ENCODE results near the gene PRPSAP1.

PRPSAP1 gene

DNA sequence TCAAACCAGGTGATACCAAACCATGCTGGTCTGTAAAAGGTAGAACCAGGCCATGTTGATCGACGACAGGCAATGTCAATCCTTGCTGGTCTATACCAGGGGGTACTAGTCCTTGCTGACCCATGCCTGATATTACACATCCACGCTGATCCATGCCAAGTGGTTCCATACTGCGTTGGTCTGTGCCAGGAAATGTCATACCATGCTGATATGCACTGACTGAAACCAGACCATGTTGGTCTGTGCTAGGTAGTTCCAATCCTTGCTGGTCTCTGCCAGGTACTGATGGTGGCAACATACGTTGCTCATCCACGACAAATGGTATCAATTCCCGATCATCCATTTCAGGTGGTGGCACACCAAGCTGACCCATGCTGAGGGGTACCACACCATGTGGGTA, 60.6 kb downstream of the PRPSAP1 start:
- Mint-ChIP-seq H3K36me3 (ENCODE audit: low read depth) (no peaks in the 10 kb centered on the region), H3K4me3 (no peak overlapping the region), H3K9me3 (no peaks in the 10 kb centered on the region), H3K27me3 (no peaks in the 10 kb centered on the region), H3K4me1 (ENCODE audit: low read depth) (no peaks in the 10 kb centered on the region), H3K27ac (no peak overlapping the region)

DNA sequence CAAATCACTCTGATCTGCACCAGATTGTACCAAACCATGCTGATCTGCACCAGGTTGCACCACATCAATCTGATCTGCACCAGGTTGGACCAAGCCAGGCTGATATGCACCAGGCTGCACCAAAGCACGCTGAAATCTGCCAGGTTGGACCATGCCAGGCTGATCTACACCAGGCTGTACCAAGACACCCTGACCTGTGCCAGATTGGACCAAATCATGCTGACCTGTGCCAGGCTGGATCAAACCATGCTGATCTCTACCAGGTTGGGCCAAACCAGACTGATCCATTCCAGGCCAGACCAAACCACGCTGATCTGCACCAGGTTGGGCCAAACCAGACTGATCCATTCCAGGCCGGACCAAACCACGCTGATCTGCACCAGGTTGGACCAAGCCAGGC, 61.1 kb downstream of the PRPSAP1 start:
- Mint-ChIP-seq H3K36me3 (ENCODE audit: low read depth) (no peaks in the 10 kb centered on the region), H3K4me1 (ENCODE audit: low read depth) (no peaks in the 10 kb centered on the region), H3K4me3 (no peak overlapping the region), H3K27me3 (no peaks in the 10 kb centered on the region), H3K27ac (no peak overlapping the region), H3K9me3 (no peaks in the 10 kb centered on the region)

DNA sequence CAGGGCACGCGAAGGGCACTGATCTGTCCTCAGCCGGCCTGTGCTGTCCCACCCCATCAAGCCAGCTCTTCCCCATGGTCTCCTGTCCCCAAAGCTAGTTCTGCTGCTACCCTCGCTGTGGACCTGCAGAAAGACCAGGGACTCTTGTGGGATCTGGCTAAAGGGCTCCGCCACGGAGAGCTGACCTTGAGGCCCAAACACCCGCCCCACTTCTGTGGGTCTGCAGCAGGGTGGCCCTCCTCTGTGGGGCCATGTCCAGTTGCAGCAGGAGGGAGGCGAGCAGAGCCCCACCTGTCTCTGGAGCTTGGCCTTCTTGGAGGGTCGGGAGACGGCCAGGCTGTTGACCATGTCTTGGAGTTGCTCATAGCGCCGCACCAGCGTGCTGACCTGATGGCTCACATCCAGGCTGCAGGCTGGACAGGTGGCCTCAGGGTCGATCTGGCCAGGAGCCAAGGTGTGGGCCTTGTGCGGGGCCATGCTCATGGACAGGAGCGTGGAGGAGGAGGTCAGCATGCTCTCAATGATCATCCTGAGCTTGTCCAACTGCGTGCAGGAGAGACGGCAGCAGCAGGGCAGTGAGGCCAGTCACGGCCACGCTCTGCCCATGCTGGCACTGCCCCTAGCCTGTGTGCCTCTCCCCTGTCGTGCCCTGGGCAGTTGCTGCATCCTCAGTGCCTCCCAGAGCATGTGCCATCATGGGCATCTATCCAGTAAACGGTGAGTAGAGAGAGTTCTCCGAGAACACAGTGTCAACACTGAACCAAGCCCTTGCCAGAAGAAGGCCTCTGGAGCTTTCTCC, 71.9 kb downstream of the PRPSAP1 start:
- Mint-ChIP-seq H3K4me1 (ENCODE audit: low read depth) (peaks cover 11% of the 10 kb centered on the region), H3K27me3 (no peaks in the 10 kb centered on the region), H3K9me3 (no peaks in the 10 kb centered on the region), H3K36me3 (ENCODE audit: low read depth) (no peaks in the 10 kb centered on the region), H3K27ac (no peak overlapping the region), H3K4me3 (no peak overlapping the region)

DNA sequence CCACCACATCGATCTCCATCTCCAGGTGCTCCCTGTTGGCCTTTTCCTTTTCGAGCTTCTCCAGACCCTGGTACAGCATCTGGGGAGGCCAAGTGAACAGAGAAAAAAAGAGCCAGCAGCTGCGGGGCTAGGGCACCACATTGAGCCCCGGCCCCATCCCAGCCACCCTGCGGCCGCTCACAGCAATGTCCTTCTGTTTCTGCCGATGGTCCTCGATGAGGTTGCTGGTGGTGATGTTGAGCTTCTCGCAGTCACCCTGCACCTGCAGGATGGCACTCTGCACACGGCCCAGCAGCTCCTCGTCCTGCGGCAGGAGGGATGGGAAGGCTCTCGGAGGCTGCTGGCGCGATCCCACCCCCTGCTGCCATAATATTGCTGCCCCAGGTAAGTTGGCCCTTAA, 73.1 kb downstream of the PRPSAP1 start:
- H3K27ac Mint-ChIP-seq, result no peak overlapping the region

DNA sequence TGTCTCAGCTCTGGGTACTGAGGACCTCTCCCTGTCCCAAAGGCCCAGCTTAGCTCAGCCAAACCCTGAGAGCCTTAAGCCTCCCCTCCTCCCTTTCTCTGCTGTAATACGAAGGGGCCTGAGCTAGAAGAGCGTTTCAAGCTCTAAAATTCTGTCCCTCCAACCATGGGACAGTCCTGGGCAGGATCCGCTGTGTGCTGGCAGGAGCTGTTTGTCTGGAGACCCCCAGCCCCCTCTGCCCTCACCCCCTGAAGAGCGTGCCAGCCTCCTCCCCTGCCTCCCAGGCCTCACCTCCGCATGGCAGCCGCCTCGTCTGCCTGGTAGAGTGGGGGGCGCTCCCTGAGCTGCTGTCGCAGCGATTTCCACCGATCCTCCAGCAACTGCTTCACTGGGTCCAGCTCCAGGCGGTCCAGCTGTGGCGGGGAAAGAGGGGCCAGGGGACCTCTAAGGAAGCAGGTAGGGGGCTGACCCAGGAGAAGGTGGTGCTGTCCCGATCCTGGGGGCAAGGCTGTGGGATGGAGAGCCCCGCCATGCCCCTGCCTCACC, 73.9 kb downstream of the PRPSAP1 start:
- no peak overlapping the region for H3K4me3 Mint-ChIP-seq
- H3K27me3 Mint-ChIP-seq, result no peaks in the 10 kb centered on the region
- H3K27ac Mint-ChIP-seq, result no peak overlapping the region
- peaks cover 29% of the 10 kb centered on the region for H3K4me1 Mint-ChIP-seq (ENCODE audit: low read depth)
- no peaks in the 10 kb centered on the region for H3K36me3 Mint-ChIP-seq (ENCODE audit: low read depth)
- H3K9me3 Mint-ChIP-seq, result no peaks in the 10 kb centered on the region

More for the DNA sequence above, 73.1 kb downstream of the PRPSAP1 start:
- H3K27me3 Mint-ChIP-seq, result no peaks in the 10 kb centered on the region
- peaks cover 22% of the 10 kb centered on the region for H3K4me1 Mint-ChIP-seq (ENCODE audit: low read depth)
- no peaks in the 10 kb centered on the region for H3K36me3 Mint-ChIP-seq (ENCODE audit: low read depth)
- no peaks in the 10 kb centered on the region for H3K9me3 Mint-ChIP-seq
- no peak overlapping the region for H3K4me3 Mint-ChIP-seq

DNA sequence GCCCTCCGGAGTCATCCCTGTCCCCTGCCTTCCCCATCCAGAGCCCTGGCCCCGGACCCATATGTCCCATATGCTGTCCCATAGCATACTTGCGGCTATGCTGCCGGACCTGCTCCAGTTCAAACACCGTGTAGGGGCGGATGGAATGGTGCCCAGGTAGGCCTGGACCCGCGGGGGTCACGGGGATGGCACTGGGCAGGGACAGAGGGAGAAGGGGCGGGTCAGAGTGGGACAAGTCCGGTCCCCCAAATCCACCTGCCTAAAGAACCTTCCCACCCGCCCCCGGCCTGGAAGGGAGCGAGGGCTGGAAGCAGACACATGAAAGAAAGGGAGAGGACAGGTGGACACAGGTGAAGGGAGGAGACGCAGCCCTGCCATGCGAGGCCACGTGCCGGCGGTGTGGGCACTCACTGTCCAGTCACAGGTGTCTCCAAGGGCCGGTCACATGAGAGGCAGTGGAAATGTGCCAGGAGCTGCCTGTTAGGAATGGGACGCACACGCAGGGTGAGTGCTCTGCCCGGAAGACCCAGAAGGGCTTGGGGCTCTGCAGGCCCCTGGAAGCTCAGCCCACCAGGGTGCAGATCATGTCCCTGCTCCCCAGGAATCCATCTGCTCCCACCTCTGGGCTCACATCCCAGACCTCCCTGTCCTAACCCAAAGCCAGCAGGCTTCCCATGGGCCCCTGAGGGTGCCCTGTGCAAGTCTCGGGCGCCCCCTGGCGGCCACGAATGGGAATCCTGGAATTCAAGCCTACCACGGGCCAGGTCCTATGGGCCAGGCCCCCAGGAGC, 74.6 kb downstream of the PRPSAP1 start:
- Mint-ChIP-seq H3K27ac (no peak overlapping the region), H3K4me1 (ENCODE audit: low read depth) (peaks cover 35% of the 10 kb centered on the region), H3K36me3 (ENCODE audit: low read depth) (no peaks in the 10 kb centered on the region), H3K4me3 (no peak overlapping the region), H3K27me3 (no peaks in the 10 kb centered on the region), H3K9me3 (no peaks in the 10 kb centered on the region)

DNA sequence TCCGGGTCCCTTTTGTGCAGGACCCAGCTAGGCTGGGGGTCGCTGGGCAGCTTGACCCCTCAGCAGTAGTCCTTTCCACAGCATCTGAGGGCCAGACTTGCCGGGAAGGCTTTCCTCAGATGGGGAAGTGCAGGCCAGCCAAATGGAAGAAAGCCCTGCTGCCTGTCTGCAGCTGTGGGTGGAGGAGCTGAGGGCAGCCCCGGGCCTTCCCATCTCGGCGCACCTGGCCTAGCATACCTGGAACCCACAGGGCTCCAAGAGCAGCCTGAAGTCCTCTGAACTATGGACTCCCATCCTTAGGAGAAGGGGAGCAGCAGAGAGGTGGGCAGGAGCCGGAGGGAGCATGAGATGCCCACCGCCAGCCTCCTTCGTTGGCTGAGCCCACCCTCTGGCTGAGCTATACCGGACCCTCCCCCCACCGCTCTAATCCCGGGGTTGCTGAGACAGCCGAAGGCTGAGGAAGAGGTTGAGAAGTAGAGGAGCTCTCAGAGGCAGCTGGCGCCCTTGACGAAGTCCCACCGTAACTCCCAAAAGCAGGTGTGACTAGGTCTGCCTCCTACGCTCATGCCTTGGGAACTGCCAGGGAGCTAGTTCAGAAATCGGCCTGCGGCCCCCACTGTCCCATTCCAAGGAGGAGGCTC, 75.3 kb downstream of the PRPSAP1 start:
- Mint-ChIP-seq H3K9me3 (no peaks in the 10 kb centered on the region), H3K36me3 (ENCODE audit: low read depth) (no peaks in the 10 kb centered on the region), H3K27ac (no peak overlapping the region), H3K27me3 (no peaks in the 10 kb centered on the region), H3K4me1 (ENCODE audit: low read depth) (peaks cover 43% of the 10 kb centered on the region), H3K4me3 (no peak overlapping the region)

DNA sequence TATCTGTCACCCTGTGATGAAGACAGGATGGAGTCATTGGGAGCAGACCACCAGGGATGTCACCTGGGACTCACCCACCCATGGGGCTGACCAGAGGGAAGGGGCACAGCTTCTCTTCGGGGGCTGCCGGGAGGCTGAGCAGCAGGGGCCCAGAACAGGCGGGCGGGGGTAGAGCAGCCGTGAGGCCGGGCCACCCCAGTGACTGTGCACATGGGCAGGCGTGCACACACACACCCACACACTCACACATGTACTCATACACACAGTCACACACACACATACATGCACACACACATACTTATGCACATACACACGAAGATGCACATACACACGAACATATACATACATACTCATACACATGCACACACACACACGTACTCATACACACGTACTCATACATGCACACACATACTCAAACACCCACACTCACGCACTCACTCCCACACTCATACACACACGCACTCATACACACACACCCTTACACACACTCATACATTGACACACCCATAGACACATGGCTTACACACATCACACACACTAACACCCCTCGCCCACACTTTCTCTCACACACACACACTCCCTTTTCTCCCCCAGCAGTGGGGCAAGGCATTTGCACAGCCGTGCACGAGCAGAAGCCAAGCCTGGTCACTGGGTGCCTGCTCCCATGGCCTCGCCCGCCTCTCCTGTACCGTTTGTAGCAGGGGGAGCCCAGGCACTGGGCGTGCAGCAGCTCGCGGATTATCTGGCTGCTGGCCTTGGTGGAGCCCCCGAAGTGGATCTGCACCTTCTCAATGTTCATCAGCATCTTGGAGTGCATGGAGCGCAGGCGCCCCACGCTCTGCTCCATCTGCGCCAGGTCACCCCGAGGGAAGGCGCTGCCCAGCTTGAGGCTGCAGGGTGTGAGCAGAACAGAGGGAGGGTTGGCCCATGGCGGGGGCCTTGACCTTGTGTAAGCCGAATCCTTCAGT, 76.1 kb downstream of the PRPSAP1 start:
- Mint-ChIP-seq H3K36me3 (ENCODE audit: low read depth) (no peaks in the 10 kb centered on the region), H3K9me3 (no peaks in the 10 kb centered on the region), H3K27ac (peak overlapping the region; percentile 5), H3K4me3 (no peak overlapping the region), H3K27me3 (no peaks in the 10 kb centered on the region), H3K4me1 (ENCODE audit: low read depth) (peaks cover 51% of the 10 kb centered on the region)

DNA sequence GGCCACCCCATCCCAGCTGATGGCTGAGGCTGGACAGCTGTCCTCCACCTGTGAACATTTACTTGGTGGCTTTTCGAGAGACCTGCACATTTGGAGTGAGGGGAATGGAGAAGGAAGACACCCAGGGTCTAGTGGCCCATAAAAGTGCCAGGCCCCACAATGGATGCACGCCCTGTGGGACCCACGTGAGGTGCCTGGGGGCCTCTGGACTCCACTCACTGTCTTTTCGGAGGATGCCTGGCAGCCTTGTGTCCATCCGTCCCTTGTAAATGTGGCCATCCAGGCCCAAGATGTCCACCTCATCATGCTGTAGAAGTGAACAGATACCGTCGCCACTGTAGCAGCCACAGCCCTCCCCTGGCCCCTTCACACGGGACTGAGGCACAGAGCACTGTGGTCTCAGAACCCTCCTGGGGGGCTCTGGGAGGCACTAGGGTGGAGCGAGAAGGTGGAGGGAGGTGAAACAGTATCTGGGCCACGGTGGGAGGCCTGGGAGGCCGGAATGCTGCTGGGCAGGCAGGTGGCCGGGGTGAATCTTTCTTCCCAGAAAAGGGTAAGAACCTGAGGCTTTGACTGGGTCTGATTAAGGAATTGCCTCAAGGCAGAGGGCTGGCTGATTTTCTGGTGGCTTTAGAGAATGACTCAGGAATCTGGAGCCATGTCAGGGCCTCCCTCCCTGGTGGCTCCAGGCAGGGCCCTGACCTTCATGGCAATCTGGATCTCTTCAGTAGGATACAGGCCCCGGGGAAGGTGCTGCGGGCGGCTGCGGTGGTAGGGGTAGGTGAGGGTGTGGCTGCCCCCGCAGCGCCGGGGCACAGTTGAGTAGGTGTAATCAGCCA, 77.0 kb downstream of the PRPSAP1 start:
- Mint-ChIP-seq H3K4me1 (ENCODE audit: low read depth) (peaks cover 55% of the 10 kb centered on the region), H3K27me3 (no peaks in the 10 kb centered on the region), H3K36me3 (ENCODE audit: low read depth) (no peaks in the 10 kb centered on the region), H3K27ac (no peak overlapping the region), H3K9me3 (no peaks in the 10 kb centered on the region), H3K4me3 (no peak overlapping the region)

DNA sequence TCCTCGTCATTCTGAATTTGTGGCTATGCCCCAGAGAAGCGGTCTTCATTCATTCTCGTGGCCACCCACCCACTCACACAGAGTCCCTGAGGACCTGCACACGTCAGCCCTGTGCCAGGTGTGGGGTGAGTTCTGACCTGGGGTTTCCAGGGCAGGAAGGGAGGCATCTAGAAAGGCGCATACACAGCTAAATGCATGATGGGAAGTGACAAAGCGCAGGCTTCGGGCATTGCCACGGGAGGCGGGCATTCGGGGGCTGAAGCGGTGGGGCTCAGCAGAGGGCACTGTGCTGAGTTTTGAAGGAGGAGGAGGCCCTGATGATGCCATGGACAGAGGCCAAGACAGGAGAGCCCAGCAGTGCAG, 77.7 kb downstream of the PRPSAP1 start:
- Mint-ChIP-seq H3K27ac (no peak overlapping the region), H3K4me3 (no peak overlapping the region), H3K4me1 (ENCODE audit: low read depth) (peaks cover 59% of the 10 kb centered on the region), H3K9me3 (no peaks in the 10 kb centered on the region), H3K36me3 (ENCODE audit: low read depth) (peaks cover 6% of the 10 kb centered on the region), H3K27me3 (no peaks in the 10 kb centered on the region)

DNA sequence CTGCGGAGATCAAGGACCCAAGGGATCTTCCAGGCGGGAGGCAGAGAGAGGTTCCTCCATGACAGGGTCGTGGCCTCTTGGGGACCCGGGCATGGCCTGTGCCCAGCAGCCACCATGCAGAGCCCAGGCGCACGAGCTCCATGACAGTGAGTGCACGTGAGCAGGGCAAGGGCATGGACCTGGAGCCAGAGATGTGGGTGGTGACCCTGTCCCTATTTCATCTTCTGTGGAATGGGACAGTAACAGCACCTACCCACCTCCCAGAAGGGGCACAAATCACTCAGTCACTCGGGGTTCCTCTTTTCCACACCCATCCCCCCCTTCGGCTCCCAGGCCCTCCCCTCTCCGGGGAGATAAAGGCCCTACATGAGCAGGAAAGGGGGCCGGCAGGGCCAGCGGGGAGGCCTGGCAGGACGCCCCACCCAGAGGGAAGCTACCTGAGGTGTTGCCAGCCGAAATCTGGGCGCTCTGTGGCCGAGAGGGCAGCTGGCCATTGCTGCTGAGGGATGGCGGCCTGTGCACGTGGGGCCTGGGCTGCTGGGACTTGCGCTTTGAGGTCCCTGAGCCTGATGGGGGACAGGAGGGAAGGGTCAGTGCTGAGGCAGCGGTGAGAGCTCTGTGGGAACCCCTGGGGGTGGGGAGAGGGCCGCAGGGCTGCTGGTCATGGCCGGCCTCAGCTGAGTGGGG, 78.2 kb downstream of the PRPSAP1 start:
- Mint-ChIP-seq H3K4me3 (no peak overlapping the region), H3K4me1 (ENCODE audit: low read depth) (peaks cover 63% of the 10 kb centered on the region), H3K27me3 (no peaks in the 10 kb centered on the region), H3K9me3 (no peaks in the 10 kb centered on the region), H3K27ac (no peak overlapping the region), H3K36me3 (ENCODE audit: low read depth) (peaks cover 11% of the 10 kb centered on the region)

DNA sequence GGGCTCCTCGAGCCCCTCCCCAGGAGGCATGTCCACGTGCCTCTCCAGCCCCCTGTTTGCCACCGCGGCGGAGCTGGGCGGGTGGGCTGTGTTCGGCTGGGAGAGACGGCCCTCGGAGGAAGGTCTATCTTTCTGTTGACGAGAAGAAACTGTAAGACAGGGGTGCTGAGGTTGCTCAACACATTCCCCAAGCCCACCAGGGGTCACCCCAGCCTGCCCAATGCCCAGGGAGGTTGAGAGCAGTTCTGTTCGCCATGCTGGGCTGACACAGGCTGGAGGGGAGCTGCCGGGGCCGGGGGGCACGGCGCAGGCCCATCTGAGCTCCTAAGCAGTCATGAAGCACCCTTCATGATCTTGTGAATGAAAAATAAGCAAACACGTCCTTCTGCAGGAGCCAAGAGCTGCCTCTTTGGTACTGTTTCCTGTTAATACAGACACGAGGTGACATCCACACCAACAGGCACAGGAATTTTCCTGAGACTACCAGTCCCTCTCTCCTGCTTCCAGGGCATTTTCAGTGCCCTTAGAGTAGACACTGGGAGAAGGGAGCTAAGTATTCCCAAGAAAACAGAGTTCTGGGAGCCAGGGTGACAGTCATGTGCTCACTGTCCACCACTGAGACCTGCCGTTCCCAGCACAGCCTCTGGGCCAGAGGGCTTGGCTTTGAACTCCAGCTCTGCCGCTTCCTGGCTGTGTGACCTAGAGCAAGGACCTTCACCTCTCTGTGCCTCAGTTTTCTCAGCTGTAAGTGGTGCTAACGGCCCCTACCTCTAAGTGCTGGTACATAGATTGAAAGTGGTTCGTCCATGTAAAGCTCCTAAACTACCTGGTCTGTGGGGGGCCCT, 79.4 kb downstream of the PRPSAP1 start:
- H3K27ac Mint-ChIP-seq, result peak overlapping the region; percentile 67
- H3K4me1 Mint-ChIP-seq (ENCODE audit: low read depth), result peaks cover 72% of the 10 kb centered on the region
- no peak overlapping the region for H3K4me3 Mint-ChIP-seq
- H3K36me3 Mint-ChIP-seq (ENCODE audit: low read depth), result peaks cover 18% of the 10 kb centered on the region
- no peaks in the 10 kb centered on the region for H3K9me3 Mint-ChIP-seq
- no peaks in the 10 kb centered on the region for H3K27me3 Mint-ChIP-seq

All from stimulated activated naive CD8-positive, alpha-beta T cell treated with anti-CD3 and anti-CD28 coated beads, Interleukin-15, Interleukin-2, amounts not matched to agents 100 ng/mL and 50 ng/mL, for 24 hours (primary cell).